Mucosa of descending colon (tissue), 3 donors: ENCODE data around the gene RNF31. TPM values are rescaled to one million over a fixed set of nuclear protein-coding genes. Genes with fewer than 3 reads are reported as not detected.

Experiments
- ATAC-seq: fragments of 200-7000 bp; cut with Tn5 transposase; one replicate; pipeline ENCODE4 v1.9.1; 2020; ENCODE audit warnings: mild to moderate bottlenecking, moderate library complexity
- DNase-seq, 3 donors: peaks; one replicate each; pipeline ENCODE4 v3.0.0-alpha.2; 2020
- H3K36me3 ChIP-seq: fragments of 200-600 bp; one replicate; pipeline ENCODE4 v1.8.0; 2021; ENCODE audit warnings: low read depth, mild to moderate bottlenecking
- H3K4me1 ChIP-seq: fragments of 200-600 bp; one replicate; pipeline ENCODE4 v1.8.0; 2021; ENCODE audit warnings: low read depth, mild to moderate bottlenecking
- H3K4me3 ChIP-seq: fragments of 200-600 bp; one replicate; pipeline ENCODE4 v1.8.0; 2021; ENCODE audit warnings: mild to moderate bottlenecking
- H3K9me3 ChIP-seq: fragments of 200-600 bp; one replicate; pipeline ENCODE4 v1.8.0; 2021; ENCODE audit warnings: mild to moderate bottlenecking
- intact Hi-C, 2 donors: fragments of 100-400 bp; cut with DNase I in 1 of 2; cut with micrococcal nuclease in 1 of 2; formaldehyde crosslinking; loops; one replicate each; pipeline versions ENCODE4 v1.11.0 to v1.11.1; 2022; cut with DNase I, micrococcal nuclease
- total RNA-seq, 3 donors: library from RNA; stranded (reverse); fragmentation: NEBNext Ultra II Directional in 2 of 3; extraction: Animal tissue kit (Norgen Biotek cat#: 25700) in 2 of 3; gene quantifications; one replicate each; pipeline versions ENCODE4 v1.2.1 to v1.2.4, GENCODE V29; 2021 to 2023
- TF ChIP-seq, protein P1 (sequence below): fragments of 200-600 bp; IDR thresholded peaks from one replicate; pipeline ENCODE4 v1.8.0; 2022; ENCODE audit warnings: antibody characterized with exemption, mild to moderate bottlenecking
- donor health status: DM: no; HTN: no; CAD: no; lungs with moderate emphysema.
- donor health status: DM: no; HTN: no; CAD: no.
- donor health status: DM: no; HTN: yes; CAD: no.

RNF31 gene
- total RNA-seq, 3 donors from 2014 or later, result 52.8 to 66.2 (median 59.0) TPM

DNA sequence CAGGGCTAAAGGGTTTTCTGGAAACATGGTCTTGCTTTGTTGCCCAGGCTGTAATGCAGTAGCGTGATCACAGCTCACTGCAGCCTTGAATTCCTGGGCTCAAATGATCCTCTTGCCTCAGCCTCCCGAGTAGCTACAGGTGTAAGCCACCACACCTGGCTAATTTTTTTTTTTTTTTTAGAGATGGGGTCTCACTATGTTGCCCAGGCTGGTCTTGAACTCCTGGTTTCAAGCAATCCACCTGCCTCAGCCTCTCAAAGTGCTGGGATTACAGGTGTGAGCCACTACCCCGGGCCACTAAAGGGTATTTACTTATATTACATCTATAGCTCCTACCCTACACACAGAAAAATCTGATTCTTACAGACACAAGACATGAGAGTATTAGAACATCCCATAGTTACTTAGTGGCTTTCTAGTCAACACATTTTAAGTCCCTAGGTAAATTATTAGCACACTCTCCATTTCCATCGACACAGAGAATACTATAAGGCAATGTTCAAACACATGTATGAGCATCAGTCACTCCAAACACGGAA lies 38.9 kb upstream of the RNF31 start:
- TF ChIP-seq, protein P1, sequence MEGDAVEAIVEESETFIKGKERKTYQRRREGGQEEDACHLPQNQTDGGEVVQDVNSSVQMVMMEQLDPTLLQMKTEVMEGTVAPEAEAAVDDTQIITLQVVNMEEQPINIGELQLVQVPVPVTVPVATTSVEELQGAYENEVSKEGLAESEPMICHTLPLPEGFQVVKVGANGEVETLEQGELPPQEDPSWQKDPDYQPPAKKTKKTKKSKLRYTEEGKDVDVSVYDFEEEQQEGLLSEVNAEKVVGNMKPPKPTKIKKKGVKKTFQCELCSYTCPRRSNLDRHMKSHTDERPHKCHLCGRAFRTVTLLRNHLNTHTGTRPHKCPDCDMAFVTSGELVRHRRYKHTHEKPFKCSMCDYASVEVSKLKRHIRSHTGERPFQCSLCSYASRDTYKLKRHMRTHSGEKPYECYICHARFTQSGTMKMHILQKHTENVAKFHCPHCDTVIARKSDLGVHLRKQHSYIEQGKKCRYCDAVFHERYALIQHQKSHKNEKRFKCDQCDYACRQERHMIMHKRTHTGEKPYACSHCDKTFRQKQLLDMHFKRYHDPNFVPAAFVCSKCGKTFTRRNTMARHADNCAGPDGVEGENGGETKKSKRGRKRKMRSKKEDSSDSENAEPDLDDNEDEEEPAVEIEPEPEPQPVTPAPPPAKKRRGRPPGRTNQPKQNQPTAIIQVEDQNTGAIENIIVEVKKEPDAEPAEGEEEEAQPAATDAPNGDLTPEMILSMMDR, result no peak

DNA sequence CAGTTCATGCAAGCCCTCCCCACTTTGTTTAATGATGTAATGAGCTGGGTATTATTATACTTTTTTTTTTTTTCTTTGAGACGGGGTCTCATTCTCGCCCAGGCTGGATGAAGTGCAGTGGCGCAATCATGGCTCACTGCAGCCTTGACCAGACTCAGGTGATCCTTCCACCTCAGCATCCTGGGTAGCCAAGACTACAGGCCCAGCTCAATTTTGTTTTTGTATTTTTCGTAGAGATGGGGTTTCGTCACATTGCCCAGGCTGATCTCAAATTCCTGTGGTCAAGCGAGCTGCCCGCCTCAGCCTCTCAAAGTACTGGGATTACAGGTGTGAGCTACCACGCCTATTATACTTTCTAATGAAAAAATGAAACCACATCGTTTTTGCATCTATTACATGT lies 37.2 kb upstream of the RNF31 start:
- TF ChIP-seq, protein P1, result no peak
- Histone ChIP-seq H3K36me3 (peaks cover 4% of the 10 kb centered on the region), H3K4me1 (peaks cover 8% of the 10 kb centered on the region), H3K9me3 (no peaks in the 10 kb centered on the region), H3K4me3 (no peak overlapping the region)
- ATAC-seq (no peak), DNase-seq (no peak)
- intact Hi-C loops, result no loop called here

More for the DNA sequence above, 38.9 kb upstream of the RNF31 start:
- H3K36me3 ChIP-seq, result no peaks in the 10 kb centered on the region
- H3K9me3 ChIP-seq, result no peaks in the 10 kb centered on the region
- peaks cover 8% of the 10 kb centered on the region for H3K4me1 ChIP-seq
- ATAC-seq (no peak), DNase-seq (no peak)
- intact Hi-C loops, result loop anchor here in 1 of 2 donors (10.0 kb wide), 1 partner anchor 54 kb away; the partner anchor contains the start of gene CARMIL3
- H3K4me3 ChIP-seq, result peak overlapping the region; percentile 3

DNA sequence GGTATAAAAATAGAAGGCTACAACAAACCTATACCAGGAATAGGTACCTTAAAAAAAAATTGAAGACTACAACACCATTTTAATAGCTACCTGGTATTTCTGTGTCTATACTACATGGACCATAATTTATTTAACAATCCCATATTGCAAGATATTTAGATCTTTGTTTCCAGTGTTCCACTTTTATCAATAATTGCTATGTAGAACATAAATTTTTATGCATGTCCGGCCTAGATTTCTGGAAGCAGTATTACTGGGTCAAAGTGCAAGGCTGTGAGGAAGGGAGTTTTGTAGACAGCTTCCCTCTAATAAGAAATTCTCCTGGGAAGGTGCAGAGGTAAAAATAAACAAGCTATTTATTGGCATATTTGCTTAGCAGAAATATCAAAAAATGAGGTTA lies 36.8 kb upstream of the RNF31 start:
- no peak for ATAC-seq
- TF ChIP-seq, protein P1, result no peak
- H3K9me3 ChIP-seq, result no peaks in the 10 kb centered on the region
- H3K4me3 ChIP-seq, result no peak overlapping the region
- DNase-seq, result no peak
- intact Hi-C loops, result no loop called here
- H3K4me1 ChIP-seq, result peaks cover 8% of the 10 kb centered on the region
- H3K36me3 ChIP-seq, result peaks cover 4% of the 10 kb centered on the region

DNA sequence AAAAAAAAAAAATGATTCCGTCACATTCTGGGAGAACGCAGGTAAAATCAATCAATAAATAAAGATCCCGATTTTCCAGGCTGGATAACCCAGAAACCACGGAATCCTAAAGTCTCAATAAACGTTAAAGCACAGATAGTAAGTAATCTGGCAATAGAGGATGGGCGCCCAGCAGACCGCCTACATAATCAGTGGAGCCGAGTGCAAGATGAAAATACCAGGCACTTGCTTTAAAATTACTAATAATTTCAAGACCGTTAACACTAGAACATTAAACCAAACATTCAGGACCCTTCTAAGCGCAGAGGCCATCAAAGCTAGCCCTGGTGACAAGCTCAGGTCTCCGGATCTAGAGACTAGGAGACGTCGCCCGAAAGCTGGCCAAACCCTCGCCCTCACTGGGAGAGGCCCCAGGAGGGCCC lies 33.9 kb upstream of the RNF31 start:
- ATAC-seq (no peak), DNase-seq (peak in 1 of 3 donors; percentile 39)
- Histone ChIP-seq H3K4me1 (peaks cover 18% of the 10 kb centered on the region), H3K4me3 (peak overlapping the region; percentile 31), H3K36me3 (peaks cover 4% of the 10 kb centered on the region), H3K9me3 (no peaks in the 10 kb centered on the region)
- TF ChIP-seq, protein P1, result no peak
- intact Hi-C loops, result no loop called here

DNA sequence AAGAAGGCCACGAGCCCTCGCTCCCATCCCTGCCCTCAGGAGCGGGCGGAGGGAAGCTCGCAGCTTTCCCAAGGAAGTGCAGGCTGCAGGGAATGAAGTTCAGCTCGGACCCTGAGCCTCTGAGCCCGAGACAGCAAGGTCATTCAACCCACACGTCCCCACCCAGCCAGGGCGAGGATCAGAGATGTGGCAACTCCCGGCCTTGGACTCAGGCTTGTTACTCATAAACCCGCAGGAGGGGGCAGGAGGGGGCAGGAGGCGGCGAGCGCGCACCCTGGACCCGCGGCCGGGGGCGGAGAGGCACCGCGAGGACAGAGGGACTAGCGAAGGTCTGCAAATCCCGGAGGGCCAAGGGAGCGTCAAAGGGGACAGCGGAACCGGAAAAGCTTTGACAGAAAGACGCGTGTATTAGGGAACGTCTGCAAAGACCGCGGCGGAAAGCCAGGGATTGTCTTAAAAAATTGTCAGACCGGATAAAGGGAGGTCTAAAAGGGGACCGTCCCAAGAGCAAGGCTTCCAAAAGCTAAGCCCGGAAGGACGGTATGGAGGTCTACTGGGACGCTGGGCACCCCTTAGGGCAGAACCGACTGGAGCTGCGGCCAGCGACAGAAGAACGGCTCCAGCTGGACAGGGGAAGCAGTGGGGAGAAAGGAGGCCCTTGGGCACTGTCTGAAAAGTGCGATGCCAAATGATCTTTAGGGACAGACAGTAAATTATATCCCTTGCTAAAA lies 33.3 kb upstream of the RNF31 start:
- peak; percentile 64 for ATAC-seq

More for the DNA sequence above, 33.3 kb upstream of the RNF31 start:
- intact Hi-C loops, result no loop called here
- Histone ChIP-seq H3K4me1 (peaks cover 13% of the 10 kb centered on the region), H3K9me3 (no peaks in the 10 kb centered on the region), H3K4me3 (peak overlapping the region; percentile 31), H3K36me3 (peaks cover 4% of the 10 kb centered on the region)
- DNase-seq, result peak; percentile 92 to 94 (median 93)
- TF ChIP-seq, protein P1, result no peak
